Peyer's patch (tissue), 4 donors: Measurements from ENCODE around the gene PCTP.

Experiments
- POLR2A ChIP-seq, 2 donors: fragments of 450-650 bp; IDR thresholded peaks; one replicate each; pipeline ENCODE4 v1.5.1; 2017; ENCODE audit warnings: antibody characterized with exemption in 2 of 2, mild to moderate bottlenecking in 2 of 2, moderate library complexity in 2 of 2
- TF ChIP-seq, protein P1 (sequence below), 6 experiments: fragments of 450-650 bp in 4 of 6; fragments of 200-600 bp in 2 of 6; sonication (generic) in 1 of 6; IDR thresholded peaks; one replicate each; pipeline ENCODE4 v1.5.1; 2017 to 2019; ENCODE audit warnings: antibody characterized with exemption in 6 of 6, mild to moderate bottlenecking in 3 of 6, moderate library complexity in 1 of 6

- TF ChIP-seq POLR2A (IDR thresholded peaks at IDR 0.05): no peak
- TF ChIP-seq, protein P1, sequence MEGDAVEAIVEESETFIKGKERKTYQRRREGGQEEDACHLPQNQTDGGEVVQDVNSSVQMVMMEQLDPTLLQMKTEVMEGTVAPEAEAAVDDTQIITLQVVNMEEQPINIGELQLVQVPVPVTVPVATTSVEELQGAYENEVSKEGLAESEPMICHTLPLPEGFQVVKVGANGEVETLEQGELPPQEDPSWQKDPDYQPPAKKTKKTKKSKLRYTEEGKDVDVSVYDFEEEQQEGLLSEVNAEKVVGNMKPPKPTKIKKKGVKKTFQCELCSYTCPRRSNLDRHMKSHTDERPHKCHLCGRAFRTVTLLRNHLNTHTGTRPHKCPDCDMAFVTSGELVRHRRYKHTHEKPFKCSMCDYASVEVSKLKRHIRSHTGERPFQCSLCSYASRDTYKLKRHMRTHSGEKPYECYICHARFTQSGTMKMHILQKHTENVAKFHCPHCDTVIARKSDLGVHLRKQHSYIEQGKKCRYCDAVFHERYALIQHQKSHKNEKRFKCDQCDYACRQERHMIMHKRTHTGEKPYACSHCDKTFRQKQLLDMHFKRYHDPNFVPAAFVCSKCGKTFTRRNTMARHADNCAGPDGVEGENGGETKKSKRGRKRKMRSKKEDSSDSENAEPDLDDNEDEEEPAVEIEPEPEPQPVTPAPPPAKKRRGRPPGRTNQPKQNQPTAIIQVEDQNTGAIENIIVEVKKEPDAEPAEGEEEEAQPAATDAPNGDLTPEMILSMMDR (IDR thresholded peaks at IDR 0.05): no peak
Measured at GRCh38 chr17:55748841-55749240, 2.0 kb upstream of the PCTP start.
